Tibial nerve (tissue), 4 donors: ENCODE measurements around the gene ANAPC13. TPM values are rescaled to one million over a fixed set of nuclear protein-coding genes. Genes with fewer than 3 reads are reported as not detected.

ENCODE experiments used
- DNase-seq, 2 donors: peaks; one replicate each; pipeline ENCODE4 v3.0.0-alpha.2; 2019; ENCODE audit warnings: low spot score in 2 of 2
- H3K27ac ChIP-seq, 4 donors: fragments of 200-600 bp; sonication (generic) in 3 of 4; one replicate each; pipeline ENCODE4 v1.5.1; 2017 to 2019; ENCODE audit warnings: mild to moderate bottlenecking in 1 of 4
- H3K27me3 ChIP-seq, 2 donors: fragments of 200-600 bp; sonication (generic) in 1 of 2; one replicate each; pipeline versions ENCODE4 v1.5.1 to v1.6.0; 2017 to 2019
- H3K36me3 ChIP-seq, 3 donors: fragments of 200-600 bp; sonication (generic); one replicate each; pipeline ENCODE4 v1.5.1; 2018 to 2019
- H3K4me1 ChIP-seq, 4 donors: fragments of 200-600 bp; sonication (generic) in 3 of 4; one replicate each; pipeline ENCODE4 v1.5.1; 2017 to 2019
- H3K4me3 ChIP-seq, 4 donors: fragments of 200-600 bp; sonication (generic) in 3 of 4; one replicate each; pipeline ENCODE4 v1.5.1; 2017 to 2019; ENCODE audit warnings: mild to moderate bottlenecking in 1 of 4, moderate library complexity in 1 of 4
- H3K9me3 ChIP-seq, 4 donors: fragments of 200-600 bp; sonication (generic) in 3 of 4; one replicate each; pipeline ENCODE4 v1.5.1; 2017 to 2019
- CTCF ChIP-seq, 5 experiments: fragments of 200-600 bp in 3 of 5; fragments of 450-650 bp in 2 of 5; sonication (generic) in 3 of 5; IDR thresholded peaks; one replicate each; pipeline ENCODE4 v1.5.1; 2016 to 2019; ENCODE audit warnings: antibody characterized with exemption in 5 of 5, mild to moderate bottlenecking in 3 of 5, moderate library complexity in 2 of 5
- EP300 ChIP-seq, 2 donors: sonication (generic); formaldehyde crosslinking; IDR thresholded peaks; one replicate each; pipeline ENCODE4 v1.6.1; 2017; ENCODE audit warnings: antibody characterized with exemption in 2 of 2, mild to moderate bottlenecking in 1 of 2
- POLR2A ChIP-seq, 2 donors: fragments of 450-650 bp; IDR thresholded peaks; one replicate each; pipeline ENCODE4 v1.6.1; 2017; ENCODE audit warnings: antibody characterized with exemption in 2 of 2, mild to moderate bottlenecking in 2 of 2, moderate library complexity in 2 of 2
- WGBS, 2 donors: methylation state at CpG; one replicate each; pipeline ENCODE4 v1.1.5; 2018; 5-methylcytosine and 5-hydroxymethylcytosine counted together
- total RNA-seq, 4 donors: library from RNA; depleted of rRNA; stranded (reverse); fragments of >200 nt; gene quantifications; one replicate each; pipeline ENCODE4 v1.1.0, GENCODE V29; 2016

ANAPC13 gene
- total RNA-seq, 4 donors from 2014 or later, result 32.7 to 56.8 (median 49.1) TPM

- no peak overlapping the region for H3K27ac ChIP-seq
- H3K36me3 ChIP-seq, result peaks cover 0 to 57% (median 0%) of the 10 kb centered on the region in 3 donors
- no peak for DNase-seq
- H3K27me3 ChIP-seq, result no peaks in the 10 kb centered on the region
- 87 to 96% methylated on average over 3 to 4 of the region's 4 CpGs for WGBS, 2 donors
- H3K9me3 ChIP-seq, result peaks cover 0 to 45% (median 14%) of the 10 kb centered on the region in 4 donors
- no peak overlapping the region for H3K4me3 ChIP-seq
- H3K4me1 ChIP-seq, result no peaks in the 10 kb centered on the region
- no peak for TF ChIP-seq CTCF (IDR thresholded peaks at IDR 0.05)
- no peak for TF ChIP-seq POLR2A (IDR thresholded peaks at IDR 0.05)
- no peak for TF ChIP-seq EP300 (IDR thresholded peaks at IDR 0.05)
Observed at GRCh38 chr3:134527037-134527436, 41.3 kb upstream of the ANAPC13 start.

DNA sequence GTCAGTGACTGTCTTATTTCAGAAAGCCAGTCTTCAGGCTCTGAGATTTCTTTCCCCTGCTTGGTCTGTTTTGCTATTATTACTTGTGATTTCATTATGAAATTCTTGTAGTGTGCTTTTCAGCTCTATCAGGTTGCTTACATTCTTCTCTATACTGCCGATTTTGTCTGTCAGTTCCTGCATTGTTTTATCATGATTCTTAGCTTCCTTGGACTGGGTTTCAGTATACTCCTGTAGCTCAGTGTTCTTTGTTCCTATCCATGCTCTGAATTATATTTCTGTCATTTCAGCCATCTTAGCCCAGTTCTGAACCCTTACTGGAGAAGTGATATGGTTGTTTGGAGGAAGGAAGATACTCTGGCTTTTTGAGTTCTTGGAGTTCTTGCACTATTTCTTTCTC, 40.5 kb upstream of the ANAPC13 start:
- H3K27ac ChIP-seq, result no peak overlapping the region
- no peak overlapping the region for H3K4me3 ChIP-seq
- no peak for TF ChIP-seq POLR2A (IDR thresholded peaks at IDR 0.05)
- no peak for TF ChIP-seq EP300 (IDR thresholded peaks at IDR 0.05)
- TF ChIP-seq CTCF (IDR thresholded peaks at IDR 0.05), result no peak
- H3K36me3 ChIP-seq, result peaks cover 0 to 60% (median 0%) of the 10 kb centered on the region in 3 donors
- no peaks in the 10 kb centered on the region for H3K27me3 ChIP-seq
- WGBS, 2 donors, result 93 to 100% methylated on average over 1 of the region's 1 CpG
- H3K4me1 ChIP-seq, result no peaks in the 10 kb centered on the region
- DNase-seq, result no peak
- peaks cover 0 to 45% (median 14%) of the 10 kb centered on the region in 4 donors for H3K9me3 ChIP-seq

DNA sequence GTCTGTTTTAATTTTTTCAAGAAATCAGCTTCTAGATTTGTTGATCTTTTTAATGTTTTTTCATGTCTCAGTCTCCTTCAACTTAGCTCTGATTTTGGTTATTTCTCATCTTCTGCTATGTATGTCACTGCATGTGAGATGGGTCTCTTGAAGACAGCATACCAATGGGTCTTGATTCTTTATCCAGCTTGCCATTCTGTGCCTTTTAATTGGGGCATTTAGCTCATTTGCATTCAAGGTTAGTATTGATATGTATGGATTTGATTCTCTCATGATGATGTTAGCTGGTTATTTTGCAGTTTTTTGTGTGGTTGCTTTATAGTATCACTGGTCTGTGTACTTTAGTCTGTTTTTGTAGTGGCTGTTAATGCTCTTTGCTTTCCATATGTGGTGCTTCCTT, 39.5 kb upstream of the ANAPC13 start:
- Histone ChIP-seq H3K9me3 (peaks cover 0 to 47% (median 14%) of the 10 kb centered on the region in 4 donors), H3K36me3 (peaks cover 0 to 68% (median 0%) of the 10 kb centered on the region in 3 donors), H3K4me1 (no peaks in the 10 kb centered on the region), H3K4me3 (no peak overlapping the region), H3K27me3 (no peaks in the 10 kb centered on the region), H3K27ac (no peak overlapping the region)
- no peak for DNase-seq
- TF ChIP-seq EP300 (IDR thresholded peaks at IDR 0.05) (no peak), CTCF (IDR thresholded peaks at IDR 0.05) (no peak)

DNA sequence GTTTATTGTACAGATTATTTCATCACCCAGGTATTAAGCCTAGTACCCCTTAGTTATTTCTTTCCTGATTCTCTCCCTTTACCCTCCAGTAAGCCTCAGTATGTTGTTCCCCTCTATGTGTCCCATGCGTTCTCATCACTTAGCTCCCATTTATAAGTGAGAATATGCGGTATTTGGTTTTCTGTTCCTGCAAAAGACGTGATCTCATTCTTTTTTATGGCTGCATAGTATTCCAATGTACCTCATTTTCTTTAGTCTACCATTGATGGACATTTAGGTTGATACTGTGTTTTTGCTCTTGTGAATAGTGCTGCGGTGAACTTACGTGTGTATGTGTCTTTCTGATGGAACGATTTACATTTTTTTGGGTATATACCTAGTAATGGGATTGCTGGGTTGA, 36.8 kb upstream of the ANAPC13 start:
- WGBS, 2 donors, result 99% methylated on average over 6 of the region's 6 CpGs
- DNase-seq, result no peak
- Histone ChIP-seq H3K4me3 (no peak overlapping the region), H3K9me3 (peaks cover 0 to 61% (median 14%) of the 10 kb centered on the region in 4 donors), H3K36me3 (peaks cover 0 to 76% (median 0%) of the 10 kb centered on the region in 3 donors), H3K27ac (no peak overlapping the region), H3K4me1 (peaks cover 0 to 3% (median 0%) of the 10 kb centered on the region in 4 donors), H3K27me3 (no peaks in the 10 kb centered on the region)
- no peak for TF ChIP-seq POLR2A (IDR thresholded peaks at IDR 0.05)
- no peak for TF ChIP-seq EP300 (IDR thresholded peaks at IDR 0.05)
- no peak for TF ChIP-seq CTCF (IDR thresholded peaks at IDR 0.05)

DNA sequence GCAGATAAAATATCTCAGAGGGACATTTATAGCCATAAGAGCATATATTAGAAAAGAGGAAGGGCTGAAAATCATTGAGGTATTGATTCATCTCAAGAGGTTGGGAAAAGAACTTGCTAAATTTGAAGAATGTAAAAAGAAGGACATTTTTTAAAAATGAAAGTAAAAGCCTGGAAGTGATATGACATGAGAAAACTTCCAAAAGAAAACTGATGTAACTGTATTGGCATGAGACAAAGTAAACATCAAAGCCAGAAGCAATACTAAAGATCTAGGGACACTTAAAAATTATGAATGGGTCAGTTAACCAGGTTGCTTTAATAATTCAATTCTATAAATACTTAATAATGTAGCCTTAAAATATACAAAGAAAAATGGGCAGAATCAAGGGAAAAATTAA, 32.0 kb upstream of the ANAPC13 start:
- DNase-seq, result no peak
- Histone ChIP-seq H3K27ac (no peak overlapping the region), H3K36me3 (peaks cover 0 to 39% (median 0%) of the 10 kb centered on the region in 3 donors), H3K4me3 (no peak overlapping the region), H3K4me1 (peaks cover 0 to 12% (median 2%) of the 10 kb centered on the region in 4 donors), H3K9me3 (peaks cover 0 to 24% (median 0%) of the 10 kb centered on the region in 4 donors), H3K27me3 (no peaks in the 10 kb centered on the region)
- TF ChIP-seq CTCF (IDR thresholded peaks at IDR 0.05) (no peak), EP300 (IDR thresholded peaks at IDR 0.05) (no peak), POLR2A (IDR thresholded peaks at IDR 0.05) (no peak)
